ENCODE measurements around the gene INO80C. TPM values are rescaled to one million over a fixed set of nuclear protein-coding genes. Genes with fewer than 3 reads are reported as not detected.
"Not testable (repeated sequence)": the region's sequence is repeated elsewhere in the genome, so short reads cannot be mapped to it uniquely, and the experiment has no call there.

The INO80C gene
- total RNA-seq, 1 experiment from 2014 or later, result 3.5 TPM

DNA sequence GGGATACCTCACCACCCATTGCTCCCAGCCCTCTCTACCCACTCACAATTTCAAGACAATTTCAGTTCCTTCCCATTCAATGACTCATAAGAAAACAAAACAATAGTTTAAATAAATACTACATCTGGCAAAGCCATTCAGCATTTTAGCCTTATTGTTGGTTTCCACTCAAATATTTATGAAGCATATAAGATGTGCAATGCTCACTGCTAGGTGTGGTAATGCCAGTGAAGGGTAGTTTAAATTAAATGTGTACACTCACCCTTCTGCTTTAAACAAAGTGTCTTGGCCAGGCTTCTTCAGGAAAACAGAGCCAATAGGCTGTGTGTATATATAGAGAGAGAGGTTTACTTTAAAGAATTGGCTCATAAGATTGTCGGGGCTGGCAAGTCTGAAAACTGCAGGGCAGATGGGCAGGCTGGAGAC is 37.0 kb downstream of the INO80C start:
- DNase-seq (ENCODE audit: low spot score), result no peak

DNA sequence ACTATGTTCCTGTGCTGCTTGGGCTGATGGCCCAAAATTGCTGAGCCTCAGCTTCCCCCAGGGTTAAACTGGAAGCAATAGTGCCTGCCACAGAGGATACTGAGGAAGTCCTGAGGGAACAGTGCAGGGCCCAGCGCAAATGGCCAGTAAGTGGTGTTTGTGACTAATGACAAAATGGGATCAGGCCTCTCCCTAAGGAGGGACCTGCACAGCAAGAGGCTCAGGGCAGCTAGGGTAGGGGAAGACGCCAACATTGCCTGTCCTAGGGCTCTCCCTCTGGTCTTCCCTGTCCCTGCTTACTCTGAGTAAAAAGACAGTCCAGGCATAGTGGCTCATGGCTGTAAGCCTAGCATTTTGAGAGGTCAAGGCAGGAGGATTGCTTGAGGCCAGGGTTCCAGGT is 37.8 kb downstream of the INO80C start:
- no peak for DNase-seq (ENCODE audit: low spot score)

GRCh38 chr18:35458677-35459441 is 38.9 kb downstream of the INO80C start:
- DNase-seq (ENCODE audit: low spot score), result peak; percentile 98

GRCh38 chr18:35458271-35458670 is 39.5 kb downstream of the INO80C start:
- DNase-seq (ENCODE audit: low spot score), result no peak

GRCh38 chr18:35457140-35457704 is 40.5 kb downstream of the INO80C start:
- DNase-seq (ENCODE audit: low spot score), result no peak

DNA sequence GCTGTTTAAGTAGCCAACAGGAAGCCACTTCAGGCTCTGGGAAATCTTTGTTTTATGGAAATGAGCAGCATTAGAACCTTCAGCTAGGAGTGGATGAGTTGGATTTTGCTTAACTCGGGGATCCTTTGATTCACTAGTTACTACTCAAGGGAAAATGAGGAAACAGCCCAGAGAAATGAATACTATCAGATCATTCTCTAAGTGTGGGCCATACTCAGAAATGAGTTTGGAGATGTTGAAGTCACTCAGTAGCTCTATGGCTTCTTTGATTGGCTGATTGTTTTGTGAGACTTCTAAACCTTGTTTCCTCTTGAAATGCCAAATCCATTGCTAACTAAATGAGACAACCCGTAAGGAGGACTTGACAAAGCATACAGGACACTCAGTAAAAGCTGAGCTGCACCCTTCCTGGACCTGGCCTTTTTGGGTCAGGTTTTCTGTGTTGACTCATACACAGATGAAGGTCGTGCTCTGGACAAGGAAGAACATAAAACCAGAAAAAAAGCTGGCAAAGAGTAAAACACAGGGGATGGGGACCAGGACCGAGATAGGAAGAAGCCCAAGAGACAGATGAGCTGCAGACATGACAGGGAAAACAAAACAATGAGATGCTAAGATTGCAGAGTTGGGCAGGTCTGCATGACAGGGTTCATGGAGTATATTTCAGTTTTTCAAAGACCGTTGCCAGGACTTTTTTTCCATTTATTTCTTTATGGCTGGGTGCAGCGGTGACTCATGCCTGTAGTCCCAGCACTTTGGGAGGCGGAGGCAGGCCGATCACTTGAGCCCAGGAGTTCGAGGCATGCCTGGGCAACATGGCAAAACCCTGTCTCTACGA is 41.6 kb downstream of the INO80C start:
- peak; percentile 44 for DNase-seq (ENCODE audit: low spot score)

GRCh38 chr18:35454803-35455202 is 43.0 kb downstream of the INO80C start:
- DNase-seq (ENCODE audit: low spot score), result no peak

- DNase-seq (ENCODE audit: low spot score), result not testable (repeated sequence)
Observed at GRCh38 chr18:35453065-35453464, 44.7 kb downstream of the INO80C start.

GRCh38 chr18:35451916-35452315 is 45.8 kb downstream of the INO80C start:
- DNase-seq (ENCODE audit: low spot score), result no peak

DNA sequence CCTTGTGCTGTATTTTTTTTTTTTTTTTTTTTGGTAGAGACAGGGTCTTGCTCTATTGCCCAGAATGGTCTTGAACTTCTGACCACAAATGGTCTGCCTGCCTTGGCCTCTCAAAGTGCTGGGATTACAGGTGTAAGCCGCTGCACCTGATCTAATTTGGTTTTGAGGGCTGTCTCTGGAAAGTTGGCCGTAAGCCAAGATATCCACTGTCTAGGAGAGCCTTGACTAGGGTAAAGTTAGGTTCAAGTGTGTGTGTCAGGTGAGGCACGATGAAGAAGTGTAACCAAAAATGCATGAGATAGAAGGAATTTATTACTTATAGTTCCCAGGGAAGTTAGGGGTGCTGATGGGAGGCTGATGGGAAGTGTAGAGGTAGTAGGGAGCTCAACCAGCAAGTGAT is 46.7 kb downstream of the INO80C start:
- no peak for DNase-seq (ENCODE audit: low spot score)

DNA sequence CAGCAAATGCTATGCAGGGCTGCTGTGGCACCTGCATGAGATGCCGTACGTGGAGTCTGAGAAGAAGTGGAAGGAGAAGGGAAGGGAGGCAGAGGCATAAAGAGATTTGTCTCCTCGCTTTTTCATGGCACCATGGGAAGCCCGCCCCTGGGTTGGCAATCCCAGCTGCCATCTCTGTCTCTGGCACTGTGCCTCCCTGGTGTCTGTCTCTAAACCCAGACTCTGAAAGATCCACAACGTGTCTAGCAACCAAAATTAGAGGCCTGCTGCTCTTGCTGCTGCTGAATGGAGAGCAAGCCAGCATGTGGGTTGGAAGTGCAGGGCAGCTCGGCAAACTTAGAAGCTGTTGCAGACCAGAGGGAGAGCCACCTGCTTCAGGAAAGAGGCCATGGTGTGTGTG is 53.1 kb downstream of the INO80C start:
- no peak for DNase-seq (ENCODE audit: low spot score)

GRCh38 chr18:35443847-35444246 is 53.9 kb downstream of the INO80C start:
- no peak for DNase-seq (ENCODE audit: low spot score)

GRCh38 chr18:35443434-35443833 is 54.3 kb downstream of the INO80C start:
- no peak for DNase-seq (ENCODE audit: low spot score)

DNA sequence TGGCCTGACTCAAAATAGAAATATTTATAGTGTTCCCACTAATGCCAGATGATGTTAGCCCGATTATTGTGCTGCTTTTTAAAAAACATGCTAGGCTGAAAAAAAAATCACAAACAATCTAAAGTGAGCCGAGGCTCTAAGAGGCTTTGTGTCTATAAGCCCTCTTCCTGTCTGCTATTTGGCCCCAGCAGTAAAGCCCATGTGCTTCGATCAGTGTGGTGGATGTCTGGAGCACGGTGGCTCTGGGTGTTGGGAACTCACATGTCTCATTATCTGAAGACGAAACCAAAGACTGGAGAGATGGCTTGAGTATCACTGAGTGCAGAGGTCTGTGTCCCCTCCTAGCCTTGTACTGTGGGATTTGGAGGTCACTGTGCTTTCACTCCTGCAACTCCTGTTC is 55.1 kb downstream of the INO80C start:
- no peak for DNase-seq (ENCODE audit: low spot score)

- DNase-seq (ENCODE audit: low spot score), result no peak
Observed at GRCh38 chr18:35441857-35442595, 55.7 kb downstream of the INO80C start.

- no peak for DNase-seq (ENCODE audit: low spot score)
Observed at GRCh38 chr18:35438480-35439234, 59.1 kb downstream of the INO80C start.

- no peak for DNase-seq (ENCODE audit: low spot score)
Observed at GRCh38 chr18:35437836-35438235, 59.9 kb downstream of the INO80C start.

- no peak for DNase-seq (ENCODE audit: low spot score)
Observed at GRCh38 chr18:35436076-35436649, 61.6 kb downstream of the INO80C start.

- no peak for DNase-seq (ENCODE audit: low spot score)
Observed at GRCh38 chr18:35435401-35435800, 62.4 kb downstream of the INO80C start.

DNA sequence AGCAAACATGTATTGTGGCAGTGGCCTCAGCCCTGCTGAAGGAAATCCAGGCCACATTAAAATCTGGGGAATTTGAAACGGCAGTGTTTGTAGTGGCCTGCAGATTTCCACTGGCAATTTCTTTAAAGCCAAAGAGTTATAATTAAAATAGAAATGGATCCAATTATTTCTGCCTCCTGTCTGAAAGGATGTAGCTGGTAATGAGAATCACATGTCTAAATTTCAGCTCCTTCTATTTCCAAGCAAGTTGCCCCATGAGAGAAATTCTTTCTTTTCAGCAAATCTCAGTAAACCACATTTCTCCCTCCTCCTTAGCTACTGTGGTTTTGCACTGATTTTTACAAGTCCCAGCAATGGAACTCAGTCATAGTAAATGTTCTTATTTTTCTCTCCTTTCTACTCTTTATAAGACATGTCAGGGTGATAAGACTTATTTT is 65.2 kb downstream of the INO80C start:
- DNase-seq (ENCODE audit: low spot score), result no peak

GRCh38 chr18:35431374-35431741 is 66.4 kb downstream of the INO80C start:
- DNase-seq (ENCODE audit: low spot score), result no peak

Data from A172 (cell line).